ENCODE results near the gene CEP89.
"Not testable (repeated sequence)": the region's sequence is repeated elsewhere in the genome, so short reads cannot be mapped to it uniquely, and the experiment has no call there.

CEP89 gene

GRCh38 chr19:32971715-32972540, at the start of gene CEP89, which contains the start of gene FAAP24:
Gene CEP89 (minus strand): TSS chr19:32971958. CDS start chr19:32971874, 84 bp downstream.
Gene FAAP24 (plus strand): TSS chr19:32972242. CDS start chr19:32973197, 955 bp downstream.
- peak; percentile 96 for DNase-seq (ENCODE audit: low read depth)

DNA sequence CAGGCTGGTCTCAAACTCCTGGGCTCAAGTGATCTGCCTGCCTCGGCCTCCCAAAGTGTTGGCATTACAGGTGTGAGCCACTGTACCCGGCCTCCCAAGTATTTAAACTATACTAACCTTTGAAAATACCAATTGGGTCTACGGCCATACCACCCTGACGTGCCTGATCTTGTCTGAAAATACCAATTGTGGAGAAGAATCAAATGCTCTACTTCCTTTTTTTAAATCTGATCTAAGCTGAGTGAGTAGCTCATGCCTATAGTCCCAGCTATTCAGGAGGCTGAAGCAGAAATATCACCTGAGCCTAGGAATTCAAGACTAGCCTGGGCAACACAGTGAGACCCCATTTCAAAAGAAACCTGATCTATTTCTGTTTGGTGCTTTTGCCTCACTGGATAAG, 39.1 kb upstream of the CEP89 start:
- not testable (repeated sequence) for DNase-seq (ENCODE audit: low read depth)

DNA sequence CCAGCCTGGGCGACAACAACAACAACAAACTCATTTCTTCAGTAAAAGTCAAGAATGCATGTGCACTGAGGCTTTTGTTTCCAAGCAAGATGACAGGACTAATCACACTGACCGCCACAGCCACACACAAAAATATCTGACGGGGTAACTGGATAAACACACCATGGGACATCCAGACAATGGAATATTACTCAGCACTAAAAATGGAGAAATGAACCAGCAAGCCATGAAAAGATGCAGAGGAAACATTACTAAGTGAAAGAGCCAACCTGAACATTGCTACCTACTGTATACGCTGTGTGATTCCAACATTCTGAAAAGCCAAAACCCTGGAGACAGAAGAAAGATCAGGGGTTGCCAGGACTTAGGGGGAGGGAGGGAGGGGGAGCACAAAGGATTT, 37.0 kb upstream of the CEP89 start:
- DNase-seq (ENCODE audit: low read depth) = no peak

DNA sequence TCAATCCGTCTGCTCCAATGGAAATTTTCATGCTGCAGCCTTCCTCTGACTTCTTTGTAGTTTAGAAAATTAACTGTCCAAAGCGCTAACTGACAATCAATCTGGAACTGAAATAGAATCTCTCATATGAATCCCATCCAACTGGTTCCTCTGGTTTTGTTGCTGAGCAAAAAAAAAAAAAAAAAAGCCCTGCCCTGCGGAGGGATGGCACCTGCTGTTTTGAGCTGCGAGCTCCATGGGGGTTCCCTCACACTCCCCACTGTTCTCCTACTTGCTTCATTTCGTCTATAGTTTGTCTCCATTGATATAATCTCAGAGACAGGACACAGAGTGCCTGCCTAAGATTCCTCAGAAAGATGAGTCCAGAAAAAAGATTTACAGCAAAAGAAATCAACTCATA, 33.7 kb upstream of the CEP89 start:
- no peak for DNase-seq (ENCODE audit: low read depth)

DNA sequence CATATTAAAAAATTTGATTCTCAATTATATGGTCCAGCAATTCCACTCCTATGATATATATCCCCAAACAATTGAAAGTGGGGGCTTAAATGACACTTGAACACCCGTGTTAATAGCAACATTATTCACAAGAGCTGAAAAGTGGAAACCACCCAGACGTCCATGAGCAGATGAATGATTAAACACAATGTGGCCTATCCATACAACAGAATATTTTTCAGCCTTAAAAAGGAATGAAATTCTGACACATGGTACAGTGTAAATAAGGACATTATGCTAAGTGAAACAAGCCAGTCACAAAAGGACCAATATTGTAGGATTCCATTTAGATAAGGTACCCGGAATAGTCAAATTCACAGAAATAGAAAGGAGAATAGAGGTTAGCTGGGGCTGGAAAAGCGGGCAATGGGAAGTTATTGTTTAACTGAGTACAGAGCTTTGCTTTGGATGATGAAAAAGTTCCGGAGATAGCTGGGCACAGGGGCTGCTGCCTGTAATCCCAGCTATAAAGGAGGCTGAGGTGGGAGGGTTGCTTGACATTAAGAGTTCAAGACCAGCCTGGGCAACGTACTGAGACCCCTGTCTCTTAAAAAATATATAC, 31.8 kb upstream of the CEP89 start:
- DNase-seq (ENCODE audit: low read depth) = not testable (repeated sequence)

DNA sequence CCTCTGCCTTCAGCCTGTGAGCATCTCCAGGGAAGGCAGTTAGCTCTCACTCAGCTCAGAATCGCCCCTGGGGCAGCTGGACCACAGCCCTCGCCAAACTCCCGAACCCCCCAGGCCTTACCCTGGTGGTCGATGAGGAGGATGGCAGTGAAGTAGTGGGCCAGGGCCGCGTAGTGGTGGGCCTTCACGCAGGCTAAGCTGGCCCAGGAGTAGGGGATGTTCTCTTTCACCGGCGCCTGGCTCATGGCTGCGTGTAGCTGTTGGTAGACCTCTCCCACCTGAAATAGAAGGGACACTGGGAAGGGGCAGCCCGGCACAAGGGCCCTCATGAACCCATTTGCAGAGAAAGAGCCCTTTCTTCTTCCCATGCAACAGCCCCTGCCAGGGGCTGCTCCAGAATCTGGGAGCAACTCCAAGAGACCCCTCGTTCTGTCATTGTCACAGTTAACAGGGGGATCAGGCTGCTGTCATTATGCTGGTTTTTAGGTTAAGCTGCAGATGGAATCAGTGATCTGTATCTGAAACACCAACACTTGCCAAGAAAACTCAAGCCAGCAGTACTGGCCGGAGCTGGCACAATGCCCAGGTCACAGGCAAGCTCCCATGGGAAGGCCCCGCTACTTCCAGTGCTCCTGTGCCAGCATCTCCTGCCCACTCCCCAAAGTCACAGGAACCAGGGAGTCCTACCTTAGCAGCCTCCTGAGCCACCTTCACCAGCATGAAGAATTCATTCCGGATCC, 30.5 kb upstream of the CEP89 start:
- DNase-seq (ENCODE audit: low read depth) = not testable (repeated sequence)

DNA sequence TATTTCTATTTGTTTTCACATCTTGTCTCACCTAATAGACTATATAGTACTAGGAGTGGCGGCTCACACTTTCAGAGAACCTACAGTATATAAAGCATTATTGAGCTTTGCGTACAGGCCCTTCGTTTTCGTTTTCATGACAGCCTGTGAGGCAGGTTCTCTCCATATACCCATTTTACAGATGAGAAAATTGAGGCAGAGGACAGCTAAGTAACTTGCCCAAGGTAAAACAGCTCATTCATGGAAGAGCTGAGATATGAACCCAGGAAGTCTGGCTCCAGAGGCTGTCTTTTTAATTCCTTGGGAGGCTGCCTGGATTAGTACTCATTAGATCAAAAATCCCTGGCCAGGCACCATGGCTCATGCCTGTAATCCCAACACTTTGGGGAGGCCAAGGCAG, 29.2 kb upstream of the CEP89 start:
- DNase-seq (ENCODE audit: low read depth) = no peak

GRCh38 chr19:33000510-33000909, 28.8 kb upstream of the CEP89 start:
- DNase-seq (ENCODE audit: low read depth) = no peak

DNA sequence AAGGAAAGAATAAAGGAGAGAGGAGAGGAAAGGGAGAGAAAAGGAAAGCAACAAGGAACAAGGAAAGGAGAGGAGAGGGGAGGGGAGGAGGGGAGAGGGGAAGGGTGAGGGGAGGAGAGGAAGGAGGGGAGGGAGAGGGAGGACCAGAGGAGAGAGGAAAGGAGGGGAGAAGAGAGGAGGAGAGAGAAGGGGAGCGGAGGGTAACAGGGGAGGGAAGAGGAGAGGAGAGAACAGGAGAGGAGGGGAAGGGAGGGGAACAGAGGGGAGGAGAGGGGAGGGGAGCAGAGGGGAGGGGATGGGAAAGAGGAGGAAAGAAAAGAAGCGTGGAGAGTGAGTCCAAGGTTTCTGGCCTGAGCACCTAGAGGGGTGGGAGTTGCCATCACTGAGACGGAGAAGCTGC, 27.0 kb upstream of the CEP89 start:
- DNase-seq (ENCODE audit: low read depth) = no peak

DNA sequence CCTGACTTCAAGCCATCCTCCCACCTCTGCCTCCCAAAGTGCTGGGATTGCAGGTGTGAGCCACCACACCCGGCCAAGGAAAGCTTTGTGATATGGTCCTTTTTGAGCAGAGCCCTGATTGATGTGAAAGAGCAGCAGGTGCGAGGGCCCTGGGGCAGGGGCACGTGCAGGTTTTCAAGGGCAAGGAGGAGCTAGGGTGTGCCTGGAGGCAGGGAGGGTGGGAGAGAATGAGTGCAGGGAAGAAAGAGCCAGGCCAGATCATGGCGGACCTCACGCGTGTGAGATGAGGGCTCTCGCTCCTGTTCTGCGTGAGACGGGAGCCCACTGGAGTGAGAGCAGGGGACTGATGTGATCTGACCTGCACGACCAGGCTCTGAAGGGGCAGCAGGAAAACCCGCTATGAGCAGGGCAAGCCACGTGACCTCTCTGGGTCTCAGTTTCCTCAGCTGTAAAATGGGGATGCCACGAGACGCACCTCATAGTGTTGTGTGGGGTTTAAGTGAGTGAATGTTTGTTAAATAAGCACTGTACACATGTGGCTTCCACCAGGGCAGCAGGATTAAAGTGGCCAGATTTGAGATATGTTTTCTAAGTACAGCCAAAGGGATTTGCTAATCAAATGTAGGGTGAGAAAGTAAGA, 26.1 kb upstream of the CEP89 start:
- no peak for DNase-seq (ENCODE audit: low read depth)

GRCh38 chr19:32997061-32997464, 25.3 kb upstream of the CEP89 start:
- not testable (repeated sequence) for DNase-seq (ENCODE audit: low read depth)

GRCh38 chr19:32995966-32996365, 24.2 kb upstream of the CEP89 start:
- DNase-seq (ENCODE audit: low read depth) = not testable (repeated sequence)

GRCh38 chr19:32988724-32989123, 17.0 kb upstream of the CEP89 start:
- no peak for DNase-seq (ENCODE audit: low read depth)

- DNase-seq (ENCODE audit: low read depth) = not testable (repeated sequence)
Measured at GRCh38 chr19:32988254-32988653, 16.5 kb upstream of the CEP89 start.

DNA sequence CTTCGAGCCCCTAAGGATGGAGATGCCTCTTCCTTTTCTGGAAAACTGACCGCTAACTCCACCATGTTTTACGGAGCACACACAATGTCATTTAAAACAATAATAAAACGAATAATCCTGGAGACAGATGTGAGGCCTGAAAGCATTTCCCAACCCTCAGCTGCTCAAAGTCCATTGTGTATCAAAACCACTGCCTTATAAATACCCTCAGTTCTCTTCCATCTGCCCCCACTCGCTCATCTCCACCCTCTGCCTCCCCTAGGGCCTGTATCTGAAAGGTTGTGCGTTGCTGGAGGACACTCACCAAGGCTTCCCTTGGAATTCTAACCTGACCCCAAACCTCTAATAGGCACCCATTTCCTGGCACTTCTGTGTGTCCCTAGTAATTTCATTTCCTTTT, 10.7 kb upstream of the CEP89 start:
- not testable (repeated sequence) for DNase-seq (ENCODE audit: low read depth)

DNA sequence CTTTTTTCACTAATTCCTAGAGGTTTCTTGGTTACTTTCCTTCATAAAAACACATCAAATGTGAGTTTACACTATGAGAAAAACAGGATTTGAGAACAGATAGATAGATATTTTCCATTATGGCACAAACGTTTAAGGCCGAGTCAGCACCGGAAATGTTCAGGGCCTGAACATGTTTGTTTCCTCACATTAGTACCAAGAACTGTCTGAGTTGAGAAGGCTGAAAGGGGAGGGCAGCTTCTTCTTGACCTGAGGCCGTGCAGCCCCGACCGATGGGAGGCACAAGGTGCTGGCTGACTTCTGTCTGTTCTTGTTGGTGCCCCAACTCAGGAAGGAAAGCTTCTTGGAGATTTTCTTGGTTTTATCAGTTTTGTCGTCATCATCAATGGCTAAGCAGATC, 8.0 kb upstream of the CEP89 start:
- DNase-seq (ENCODE audit: low read depth) = not testable (repeated sequence)

DNA sequence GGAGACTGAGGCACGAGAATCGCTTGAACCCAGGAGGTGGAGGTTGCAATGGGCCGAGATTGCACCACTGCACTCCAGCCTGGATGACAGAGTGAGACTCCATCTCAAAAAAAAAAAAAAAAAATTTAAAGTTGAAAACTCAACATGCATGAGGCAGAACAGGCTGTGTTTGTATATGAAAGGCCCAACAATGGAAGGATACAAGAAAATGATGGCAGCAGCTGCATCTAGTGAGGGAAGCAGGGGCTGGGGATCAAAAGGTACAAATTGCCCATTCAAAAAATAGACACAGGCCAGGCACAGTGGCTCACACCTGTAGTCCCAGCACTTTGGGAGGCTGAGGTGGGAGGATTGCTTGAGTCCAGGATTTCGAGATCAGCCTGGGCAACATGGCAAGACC, 6.1 kb upstream of the CEP89 start:
- DNase-seq (ENCODE audit: low read depth) = not testable (repeated sequence)

GRCh38 chr19:32977280-32977679, 5.5 kb upstream of the CEP89 start:
- no peak for DNase-seq (ENCODE audit: low read depth)

DNA sequence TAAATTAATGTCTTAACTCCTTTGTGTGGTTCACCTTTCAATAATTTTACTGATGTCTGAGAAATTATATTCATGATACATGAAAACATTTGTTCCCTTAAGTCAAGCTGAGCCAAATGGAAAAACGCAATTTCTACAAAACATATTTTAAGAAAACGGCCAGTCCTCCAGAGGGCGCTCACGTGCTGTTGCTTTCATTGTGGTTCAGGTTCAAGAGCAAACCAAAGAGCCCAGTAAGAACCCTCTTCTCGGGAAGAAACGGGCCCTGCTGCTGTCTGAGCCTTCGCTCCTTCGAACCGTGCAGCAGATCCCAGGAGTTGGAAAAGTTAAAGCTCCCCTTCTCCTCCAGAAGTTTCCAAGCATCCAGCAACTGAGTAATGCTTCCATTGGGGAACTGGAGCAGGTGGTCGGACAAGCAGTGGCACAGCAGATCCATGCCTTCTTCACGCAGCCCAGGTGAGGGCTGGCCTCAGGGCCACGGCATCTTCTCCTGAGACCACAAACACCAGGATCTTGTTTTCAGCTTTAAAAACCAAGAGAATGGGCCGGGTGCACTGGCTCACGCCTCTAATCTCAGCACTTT, 4.6 kb upstream of the CEP89 start:
- peak; percentile 43 for DNase-seq (ENCODE audit: low read depth)

GRCh38 chr19:32971012-32971595, 654 bp downstream of the CEP89 start:
- DNase-seq (ENCODE audit: low read depth) = no peak

DNA sequence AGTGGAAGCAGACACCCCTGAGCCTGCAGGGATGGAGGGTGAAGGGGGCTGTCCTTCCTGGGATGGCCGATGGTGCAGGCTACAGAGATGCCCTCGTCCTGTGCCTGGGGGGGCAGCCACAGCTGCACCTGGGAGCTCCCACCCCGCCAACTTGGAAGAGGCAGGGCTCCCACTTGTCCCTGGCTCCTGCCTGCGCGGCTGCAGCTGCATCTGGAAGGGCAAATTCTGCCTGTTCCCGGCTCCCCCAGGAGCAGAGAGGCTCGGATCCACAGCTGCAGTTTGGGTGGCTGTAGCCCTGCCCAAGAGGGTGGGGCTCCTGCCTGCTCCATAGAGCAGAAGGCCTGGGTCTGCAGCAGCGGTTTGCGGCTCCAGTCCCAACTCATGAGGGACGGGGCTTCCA, 2.2 kb downstream of the CEP89 start:
- DNase-seq (ENCODE audit: low read depth) = no peak

GRCh38 chr19:32966750-32967149, 5.0 kb downstream of the CEP89 start:
- DNase-seq (ENCODE audit: low read depth) = no peak

Data from activated gamma-delta T cell treated with anti-CD3 and anti-CD28 coated beads, Interleukin-2, amount 50 U/mL, for 16 hours (primary cell).